SH-SY5Y (cell line): Measurements from ENCODE around the gene DDX5.

Source experiments
- GATA2 ChIP-seq: IDR thresholded peaks from 2 replicates; pipeline ENCODE4 v1.6.1; 2011; ENCODE audit warnings: mild to moderate bottlenecking, low read depth, low read length
- GATA3 ChIP-seq: IDR thresholded peaks from 2 replicates; pipeline ENCODE4 v1.6.1; 2011; ENCODE audit warnings: low read depth, mild to moderate bottlenecking, low read length, moderate library complexity

DNA sequence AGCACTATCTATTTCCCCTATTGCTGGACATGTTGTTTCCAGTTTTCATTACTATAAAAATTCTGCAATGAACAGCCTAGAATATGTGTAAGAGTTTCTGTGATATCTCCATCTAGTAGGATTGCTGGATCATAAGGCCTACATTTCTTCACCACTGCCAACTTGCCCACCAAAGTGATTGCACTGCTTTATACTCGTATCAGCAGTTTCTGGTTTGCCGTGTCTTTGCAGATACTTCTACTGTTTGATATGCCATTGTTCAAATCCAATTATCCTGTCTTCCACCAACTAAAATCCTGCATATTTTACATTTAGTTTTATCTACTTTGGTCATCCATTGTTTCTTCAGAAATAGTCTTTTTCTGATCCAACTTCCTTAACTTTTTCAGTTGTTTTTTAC, 21.8 kb upstream of the DDX5 start:
- no peak for TF ChIP-seq GATA2
- no peak for TF ChIP-seq GATA3
